ENCODE measurements around the gene PTOV1. TPM values are rescaled to one million over a fixed set of nuclear protein-coding genes. Genes with fewer than 3 reads are reported as not detected.

The PTOV1 gene
- total and polyA plus RNA-seq, 2 of the 4 experiments (the other 2 are of a cell fraction), result 34.4 to 107 TPM

- dilution Hi-C loops (cut with HindIII; ENCODE audit: low sequenced_read_pairs, unreplicated experiment), result no loop called here
- peaks cover 6% of the 10 kb centered on the region; the same call in 1 of the 2 replicates for H3K9me1 ChIP-seq (ENCODE audit: insufficient read depth, low read length)
- peaks cover 56% of the 10 kb centered on the region for H3K36me3 ChIP-seq (ENCODE audit: control insufficient read depth, insufficient read depth, low read length)
- no peak overlapping the region for H4K8ac ChIP-seq (ENCODE audit: low read depth in 2 of 2, low read length in 2 of 2)
- no peak overlapping the region for H3K18ac ChIP-seq (ENCODE audit: low read depth, low read length)
- H3K4me2 ChIP-seq (ENCODE audit: low read depth, low read length), result no peak overlapping the region
- no peak overlapping the region for H2AFZ ChIP-seq (replicated peaks; ENCODE audit: low read length, poor library complexity)
- H2BK20ac ChIP-seq (ENCODE audit: low read depth, low read length), result no peak overlapping the region
- DNase-seq, result no peak
- no peak overlapping the region for H2AK5ac ChIP-seq (ENCODE audit: low read depth, low read length)
- H3K27ac ChIP-seq (ENCODE audit: insufficient read depth, low read length), result no peak overlapping the region
- H3K14ac ChIP-seq (replicated peaks; ENCODE audit: low read depth, low read length), result no peak overlapping the region
- no peak overlapping the region for H3K4me3 ChIP-seq (ENCODE audit: insufficient read depth, low read depth, low read length)
- H3K79me1 ChIP-seq (ENCODE audit: low read depth in 1 of 2, low read length in 2 of 2), result peaks cover 14 to 30% of the 10 kb centered on the region in 2 experiments
- H3K9ac ChIP-seq (ENCODE audit: low read depth, low read length), result no peak overlapping the region
- H4K91ac ChIP-seq (ENCODE audit: insufficient read depth, low read depth, low read length), result no peak overlapping the region
- no peak overlapping the region for H2BK15ac ChIP-seq (ENCODE audit: low read depth, low read length)
- in situ Hi-C loops (cut with MboI; ENCODE audit: low sequenced_read_pairs), result no loop called here
- no peak overlapping the region for H2BK5ac ChIP-seq (ENCODE audit: low read depth, low read length, poor library complexity, severe bottlenecking)
- H3K4ac ChIP-seq (ENCODE audit: low read depth, low read length), result no peak overlapping the region
- WGBS, 2 experiments (ENCODE audit: extremely low coverage in 2 of 2, insufficient read length in 1 of 2), result 100% methylated on average over 6 of the region's 17 CpGs; no CpG with 5 or more reads in 1 of the 2 experiments
- no peak overlapping the region for H3K56ac ChIP-seq (ENCODE audit: extremely low read depth, insufficient read depth, low read length)
- ChIA-PET POLR2A (ENCODE audit: unreplicated experiment) (no interaction called here), CTCF (no interaction called here)
- H3K23ac ChIP-seq (ENCODE audit: low read depth, low read length), result no peak overlapping the region
- no peaks in the 10 kb centered on the region for H3K27me3 ChIP-seq (ENCODE audit: control insufficient read depth, insufficient read depth, low read length)
- peaks cover 4% of the 10 kb centered on the region for H3K4me1 ChIP-seq (ENCODE audit: control insufficient read depth, insufficient read depth, low read length)
- H2BK120ac ChIP-seq (ENCODE audit: low read depth, low read length), result no peak overlapping the region
- no peaks in the 10 kb centered on the region; the same call in 1 of the 2 replicates for H4K20me1 ChIP-seq (ENCODE audit: insufficient read depth, low read length)
- intact Hi-C loops (cut with micrococcal nuclease), result no loop called here
- no peak for ATAC-seq (ENCODE audit: low read depth)
- no peak overlapping the region for H2AK9ac ChIP-seq (replicated peaks; ENCODE audit: low read depth, low read length, poor library complexity)
- no TSS peak for BruUV-seq (replicated peaks)
- H3K9me3 ChIP-seq (ENCODE audit: control insufficient read depth, insufficient read depth, low read length), result peaks cover 6% of the 10 kb centered on the region; the same call in 1 of the 2 replicates
- no peak overlapping the region for H4K5ac ChIP-seq (ENCODE audit: low read depth, low read length)
- TF ChIP-seq BHLHE40 (IDR thresholded peaks at IDR 0.05; ENCODE audit: low read depth, low read length), result no peak
- no peak for TF ChIP-seq MAFK (IDR thresholded peaks at IDR 0.05; ENCODE audit: low read depth, low read length)
- TF ChIP-seq MXI1 (IDR thresholded peaks at IDR 0.05; ENCODE audit: borderline replicate concordance, low read depth, low read length), result no peak
- TF ChIP-seq CTCF (conservative IDR thresholded peaks at IDR 0.05; ENCODE audit: low read depth, low read length), result no peak
- no peak for TF ChIP-seq RAD21 (IDR thresholded peaks at IDR 0.05; ENCODE audit: low read length)
- no peak for TF ChIP-seq NFE2L2 (IDR thresholded peaks at IDR 0.05; ENCODE audit: low read depth, low read length)
- TF ChIP-seq RFX5 (IDR thresholded peaks at IDR 0.05; ENCODE audit: low read depth, low read length), result no peak
- no peak for TF ChIP-seq USF2 (IDR thresholded peaks at IDR 0.05; ENCODE audit: low read depth, low read length)
- TF ChIP-seq SMC3 (IDR thresholded peaks at IDR 0.05; ENCODE audit: low read depth, low read length), result no peak
- TF ChIP-seq MAZ (IDR thresholded peaks at IDR 0.05; ENCODE audit: borderline replicate concordance, low read depth, low read length), result no peak
- TF ChIP-seq CHD1 (IDR thresholded peaks at IDR 0.05; ENCODE audit: low read depth, low read length), result no peak
- TF ChIP-seq POLR2A (IDR thresholded peaks at IDR 0.05; ENCODE audit: low read depth, low read length), result no peak
- TF ChIP-seq CEBPB (IDR thresholded peaks at IDR 0.05; ENCODE audit: low read depth, low read length), result no peak
- no peak for TF ChIP-seq ELK1 (IDR thresholded peaks at IDR 0.05; ENCODE audit: borderline replicate concordance, low read depth, low read length)
- no peak for TF ChIP-seq FOS (IDR thresholded peaks at IDR 0.05; ENCODE audit: low read depth, low read length)
These were observed 30.2 kb downstream of the PTOV1 start for GRCh38 chr19:49881186-49881585.
